Panc1 (cell line): ENCODE results near the gene NHS. TPM values are rescaled to one million over a fixed set of nuclear protein-coding genes. Genes with fewer than 3 reads are reported as not detected.

ENCODE experiments used
- ATAC-seq: fragments of 200-7000 bp; cut with Tn5 transposase; 2 replicates; pipeline ENCODE4 v1.9.1; 2020; ENCODE audit warnings: mild to moderate bottlenecking, moderate library complexity
- BruUV-seq: library from RNA; stranded (reverse); fragments of 400-500 nt; replicated peaks from 2 replicates; lab custom pipeline; 2021; lab: Mats Ljungman, UMichigan
- CTCF ChIA-PET: fragments of 300-600 bp; sonication (Branson Sonifier 250); formaldehyde crosslinking; loops from one replicate; lab custom pipeline; 2022; ENCODE audit warnings: antibody characterized with exemption; lab: Charles Lee
- POLR2A ChIA-PET: fragments of 300-600 bp; sonication (Branson Sonifier 250); formaldehyde crosslinking; loops from one replicate; lab custom pipeline; 2022; ENCODE audit warnings: antibody characterized with exemption; lab: Charles Lee
- DNase-seq: peaks from one replicate; pipeline ENCODE4 v3.0.0-alpha.2; 2010; ENCODE audit warnings: low read depth, low spot score
- H3K27ac ChIP-seq: 2 replicates; pipeline ENCODE4 v1.5.1; 2011; ENCODE audit warnings: mild to moderate bottlenecking, low read length, inconsistent platforms
- H3K27me3 ChIP-seq: fragments of 200-500 bp; sonication (Bioruptor generic); 2 replicates; pipeline ENCODE4 v1.6.0; 2014; ENCODE audit warnings: low read length, inconsistent platforms; ENCODE audit not compliant: control insufficient read depth, insufficient read depth
- H3K36me3 ChIP-seq: fragments of 200-500 bp; sonication (Bioruptor generic); 2 replicates; pipeline ENCODE4 v1.5.1; 2014; ENCODE audit warnings: inconsistent platforms, mild to moderate bottlenecking, low read length, moderate library complexity; ENCODE audit not compliant: control insufficient read depth, insufficient read depth
- H3K4me1 ChIP-seq: 2 replicates; pipeline ENCODE4 v1.5.1; 2011; ENCODE audit warnings: inconsistent platforms, mild to moderate bottlenecking, low read length, moderate library complexity; ENCODE audit not compliant: control insufficient read depth, insufficient read depth
- H3K4me3 ChIP-seq, 2 experiments: 2 replicates each; pipeline ENCODE4 v1.5.1; 2011 to 2012; ENCODE audit warnings: low read depth in 2 of 2, low read length in 2 of 2, mild to moderate bottlenecking in 2 of 2, inconsistent platforms in 1 of 2, moderate library complexity in 1 of 2
- H3K9me3 ChIP-seq: fragments of 200-500 bp; sonication (Bioruptor generic); 2 replicates; pipeline ENCODE4 v1.5.1; 2014; ENCODE audit warnings: low read depth, mild to moderate bottlenecking, inconsistent platforms, low read length, moderate library complexity; ENCODE audit not compliant: control insufficient read depth, insufficient read depth
- CTCF ChIP-seq: fragments of 450-650 bp; IDR thresholded peaks from 2 replicates; pipeline ENCODE4 v1.5.1; 2017; ENCODE audit warnings: mild to moderate bottlenecking
- POLR2AphosphoS5 ChIP-seq: IDR thresholded peaks from 2 replicates; pipeline ENCODE4 v1.6.1; 2012; ENCODE audit warnings: mild to moderate bottlenecking, low read depth, low read length, moderate library complexity
- REST ChIP-seq, 2 experiments: IDR thresholded peaks; 2 replicates each; pipeline ENCODE4 v1.6.1; 2011 to 2012; ENCODE audit warnings: low read depth in 2 of 2, control low read depth in 1 of 2, low read length in 1 of 2, mild to moderate bottlenecking in 1 of 2, moderate library complexity in 1 of 2; ENCODE audit not compliant: insufficient read depth in 1 of 2
- SIN3A ChIP-seq: IDR thresholded peaks from 2 replicates; pipeline ENCODE4 v1.6.1; 2012; ENCODE audit warnings: low read depth, mild to moderate bottlenecking, low read length, moderate library complexity, borderline replicate concordance; ENCODE audit not compliant: insufficient read depth
- TCF7L2 ChIP-seq: IDR thresholded peaks from 2 replicates; pipeline ENCODE4 v1.6.1; 2011; ENCODE audit warnings: mild to moderate bottlenecking, low read depth, low read length, inconsistent platforms
- in situ Hi-C: cut with HindIII; loops from 2 replicates; pipeline ENCODE4 v1.10.0; 2016; ENCODE audit warnings: low sequenced_read_pairs, low pct_unique_long_range_greater_than_20kb
- intact Hi-C: fragments of 100-400 bp; cut with micrococcal nuclease; formaldehyde crosslinking; loops from one replicate; pipeline ENCODE4 v1.10.0; 2022; ENCODE audit not compliant: unreplicated experiment
- total RNA-seq: library from RNA; stranded (reverse); gene quantifications from one replicate; pipeline ENCODE4 v1.2.1, GENCODE V29; 2021; ENCODE audit not compliant: unreplicated experiment

The NHS gene
- total RNA-seq, 1 experiment from 2014 or later, result 0.80 TPM

- intact Hi-C loops (no loop called here), in situ Hi-C loops (no loop called here)
- H3K9me3 ChIP-seq, result no peaks in the 10 kb centered on the region
- H3K4me3 ChIP-seq, result no peak overlapping the region
- TF ChIP-seq CTCF (no peak), POLR2AphosphoS5 (no peak), SIN3A (no peak), REST (IDR thresholded peaks at IDR 0.05; ENCODE audit: insufficient read depth in 1 of 2, low read depth in 2 of 2, low read length in 1 of 2) (no peak), TCF7L2 (no peak)
- ATAC-seq (no peak), DNase-seq (no peak)
- H3K4me1 ChIP-seq, result no peaks in the 10 kb centered on the region
- H3K36me3 ChIP-seq, result no peaks in the 10 kb centered on the region
- no peaks in the 10 kb centered on the region for H3K27me3 ChIP-seq
- ChIA-PET CTCF (no interaction called here), POLR2A (no interaction called here)
- no TSS peak for BruUV-seq
- no peak overlapping the region for H3K27ac ChIP-seq
These were observed 97.4 kb downstream of the NHS start for GRCh38 chrX:17472424-17472823.

- CTCF ChIA-PET, result no interaction called here
- no peaks in the 10 kb centered on the region for H3K9me3 ChIP-seq
- intact Hi-C loops, result no loop called here
- TF ChIP-seq CTCF (no peak), POLR2AphosphoS5 (no peak), REST (IDR thresholded peaks at IDR 0.05; ENCODE audit: insufficient read depth in 1 of 2, low read depth in 2 of 2, low read length in 1 of 2) (no peak)
- in situ Hi-C loops, result no loop called here
- no peak for ATAC-seq
- no peak for DNase-seq
- H3K4me1 ChIP-seq, result no peaks in the 10 kb centered on the region
- H3K4me3 ChIP-seq, result no peak overlapping the region
- no peak overlapping the region for H3K27ac ChIP-seq
- BruUV-seq, result no TSS peak
- POLR2A ChIA-PET, result no interaction called here
- no peaks in the 10 kb centered on the region for H3K36me3 ChIP-seq
- no peaks in the 10 kb centered on the region for H3K27me3 ChIP-seq
These were observed 98.0 kb downstream of the NHS start for GRCh38 chrX:17473021-17473420.
